Naive thymus-derived CD8-positive, alpha-beta T cell (primary cell): Measurements from ENCODE around the gene NKAIN4. TPM values are rescaled to one million over a fixed set of nuclear protein-coding genes. Genes with fewer than 3 reads are reported as not detected.

Experiments
- ATAC-seq, 2 donors: fragments of 150-1000 bp; cut with Tn5 transposase in 1 of 2; sonication (Bioruptor Pico), chemical (Tn5 transposase) in 1 of 2; 1 replicate in 1 of 2; 2 replicates in 1 of 2; pipeline ENCODE4 v1.10.0; 2021; ENCODE audit warnings: mild to moderate bottlenecking in 2 of 2, moderate library complexity in 2 of 2
- POLR2A ChIA-PET: fragments of 350-600 bp; sonication (Branson Sonifier 250); formaldehyde crosslinking; loops from one replicate; lab custom pipeline; 2021; ENCODE audit warnings: antibody characterized with exemption; lab: Charles Lee
- DNase-seq, 10 donors: peaks; one replicate each; pipeline versions ENCODE4 v3.0.0 to v3.0.0-alpha.2; 2020 to 2022
- H3K27ac Mint-ChIP-seq, 10 donors: one replicate each; pipeline ENCODE4 v1.8.0; 2020 to 2022; ENCODE audit warnings: mild to moderate bottlenecking in 10 of 10, mixed read lengths in 10 of 10, moderate library complexity in 4 of 10, inconsistent platforms in 1 of 10
- H3K27me3 Mint-ChIP-seq, 5 donors: one replicate each; pipeline ENCODE4 v1.8.0; 2021 to 2022; ENCODE audit warnings: mixed read lengths in 5 of 5
- H3K36me3 Mint-ChIP-seq, 3 donors: one replicate each; pipeline ENCODE4 v1.8.0; 2020 to 2022; ENCODE audit warnings: mixed read lengths in 3 of 3, mild to moderate bottlenecking in 2 of 3, inconsistent platforms in 1 of 3
- H3K4me1 Mint-ChIP-seq, 4 donors: one replicate each; pipeline ENCODE4 v1.8.0; 2021 to 2022; ENCODE audit warnings: mixed read lengths in 4 of 4
- H3K4me3 Mint-ChIP-seq, 10 donors: one replicate each; pipeline ENCODE4 v1.8.0; 2020 to 2022; ENCODE audit warnings: mild to moderate bottlenecking in 10 of 10, mixed read lengths in 10 of 10, moderate library complexity in 6 of 10, inconsistent platforms in 1 of 10
- H3K9me3 Mint-ChIP-seq, 9 donors: one replicate each; pipeline ENCODE4 v1.8.0; 2020 to 2022; ENCODE audit warnings: mixed read lengths in 9 of 9, mild to moderate bottlenecking in 3 of 9, inconsistent platforms in 1 of 9, moderate library complexity in 1 of 9
- polyA plus RNA-seq, 3 donors: library from polyadenylated mRNA; unstranded; fragments of 300-500 nt; fragmentation: Illumina TruSeq; gene quantifications; one replicate each; pipeline ENCODE4 v1.2.3, GENCODE V29; 2021
- total RNA-seq, 8 experiments: library from RNA in 2 of 8; stranded (reverse) in 2 of 8; gene quantifications; one replicate each; pipeline ENCODE4 v1.2.3 and lab custom pipeline; 2021 to 2026

The NKAIN4 gene
- total and polyA plus RNA-seq, 5 experiments from 2014 or later, result not detected

DNA sequence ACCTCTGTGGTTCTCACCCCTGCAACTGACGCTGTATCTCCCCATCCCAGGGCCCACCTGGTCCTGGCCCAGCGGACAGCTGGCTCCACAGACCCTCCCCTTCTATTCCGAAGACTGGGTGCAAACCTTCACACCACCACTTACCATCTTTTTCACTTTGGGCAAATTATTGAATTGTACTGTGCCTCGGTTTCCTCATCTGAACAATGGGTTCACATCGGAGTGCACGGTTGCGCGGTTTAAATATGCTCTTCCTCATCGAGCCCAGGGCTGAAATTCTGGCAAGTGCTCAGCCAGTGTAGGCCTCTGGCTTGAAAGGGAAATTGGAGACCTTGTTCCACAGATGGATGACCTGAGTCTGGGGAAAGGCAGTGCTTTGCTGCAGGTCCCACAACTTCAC lies 15.5 kb upstream of the NKAIN4 start:
- no peak for DNase-seq
- Mint-ChIP-seq H3K4me3 (peak overlapping the region in 4 of 10 donors; percentile 20 to 60 (median 36)), H3K27ac (peak overlapping the region in 1 of 10 donors; percentile 29), H3K36me3 (no peaks in the 10 kb centered on the region), H3K27me3 (peaks cover 0 to 13% (median 4%) of the 10 kb centered on the region in 5 donors), H3K4me1 (peaks cover 17 to 26% (median 20%) of the 10 kb centered on the region in 4 donors), H3K9me3 (no peaks in the 10 kb centered on the region)
- no peak for ATAC-seq
- POLR2A ChIA-PET, result no interaction called here

DNA sequence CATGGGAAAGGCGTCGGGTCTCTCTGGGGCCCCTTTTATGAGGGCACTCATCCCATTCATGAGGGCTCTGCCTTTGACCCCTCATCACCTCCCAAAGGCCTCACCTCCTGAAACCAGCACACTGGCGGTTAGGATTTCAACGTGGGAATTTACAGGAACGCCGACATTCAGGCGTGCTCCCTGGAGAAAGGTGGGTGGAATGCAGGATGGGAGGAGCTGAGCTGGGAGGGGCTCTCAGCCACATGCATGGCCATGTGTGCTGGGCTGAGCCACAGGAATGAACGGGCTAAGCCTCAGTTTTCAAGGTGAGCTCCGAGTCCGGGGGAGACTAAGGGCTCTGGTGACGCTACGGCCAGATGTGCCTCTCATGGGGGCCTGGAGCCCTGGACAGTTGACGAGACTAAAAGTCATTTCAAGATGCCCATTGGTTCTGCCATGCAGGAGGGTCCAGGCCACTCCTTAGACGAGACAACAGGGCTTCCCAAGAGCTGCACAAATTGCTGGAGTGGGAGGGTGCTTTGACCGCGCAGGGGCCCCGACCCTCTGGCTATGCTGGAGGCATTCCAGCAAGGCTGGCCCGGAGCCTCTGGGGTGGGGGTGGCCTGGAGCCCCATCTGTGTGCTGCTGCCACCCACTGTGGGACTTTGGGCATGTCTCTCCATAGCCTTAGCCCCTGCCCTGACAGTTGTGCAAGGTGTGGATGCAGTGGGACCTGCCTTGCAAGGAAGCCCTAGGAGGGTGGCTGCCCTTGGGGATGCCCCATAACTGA lies 14.6 kb upstream of the NKAIN4 start:
- Mint-ChIP-seq H3K27ac (no peak overlapping the region), H3K36me3 (no peaks in the 10 kb centered on the region), H3K27me3 (peaks cover 0 to 20% (median 6%) of the 10 kb centered on the region in 5 donors), H3K9me3 (no peaks in the 10 kb centered on the region), H3K4me1 (peaks cover 10 to 19% (median 15%) of the 10 kb centered on the region in 4 donors), H3K4me3 (no peak overlapping the region)
- DNase-seq (no peak), ATAC-seq (no peak)
- POLR2A ChIA-PET, result no interaction called here

DNA sequence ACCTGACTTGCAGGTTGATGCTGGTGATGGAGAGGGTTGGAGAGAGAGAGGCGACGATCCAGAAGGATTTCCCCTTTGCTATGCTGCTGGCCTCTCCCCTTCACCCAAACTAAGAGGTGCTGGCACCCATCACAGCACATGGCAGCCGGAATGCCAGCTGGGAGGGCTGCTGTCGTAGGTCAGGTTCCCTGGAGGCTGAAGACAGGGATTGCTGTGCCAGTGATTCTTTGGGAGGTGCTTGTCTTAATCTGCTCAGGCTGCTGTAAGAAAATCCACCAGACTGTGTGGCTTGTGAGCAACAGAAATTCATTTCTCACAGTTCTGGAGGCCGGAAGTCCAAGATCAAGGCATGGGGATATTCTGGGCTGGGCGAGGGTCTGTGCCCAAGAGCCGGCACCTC lies 14.0 kb upstream of the NKAIN4 start:
- no peaks in the 10 kb centered on the region for H3K9me3 Mint-ChIP-seq
- H3K4me1 Mint-ChIP-seq, result peaks cover 4 to 13% (median 10%) of the 10 kb centered on the region in 4 donors
- DNase-seq (no peak), ATAC-seq (no peak)
- no peak overlapping the region for H3K4me3 Mint-ChIP-seq
- H3K36me3 Mint-ChIP-seq, result no peaks in the 10 kb centered on the region
- H3K27me3 Mint-ChIP-seq, result peaks cover 0 to 20% (median 6%) of the 10 kb centered on the region in 5 donors
- POLR2A ChIA-PET, result no interaction called here
- H3K27ac Mint-ChIP-seq, result peak overlapping the region in 1 of 10 donors; percentile 51

DNA sequence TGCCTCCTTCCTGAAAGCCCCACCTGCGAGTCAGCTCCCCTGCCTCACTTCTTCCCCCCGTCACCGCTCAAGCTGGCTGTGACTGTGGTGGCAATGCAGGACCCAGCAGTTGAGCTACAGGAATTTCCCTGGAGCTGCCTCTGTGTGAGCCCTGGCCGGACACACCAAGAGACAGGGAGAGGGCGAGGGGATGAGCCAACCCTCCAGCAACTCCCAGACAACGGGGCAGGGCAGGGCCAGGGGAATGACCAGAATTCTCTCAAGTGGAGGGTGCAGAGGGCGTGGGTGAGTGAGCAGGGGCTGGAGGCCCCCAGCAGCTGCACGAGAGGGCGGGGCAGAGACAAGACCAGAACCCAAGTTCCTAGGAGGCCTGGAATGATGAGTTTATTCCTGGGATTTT lies 13.4 kb upstream of the NKAIN4 start:
- no peaks in the 10 kb centered on the region for H3K36me3 Mint-ChIP-seq
- ATAC-seq (no peak), DNase-seq (no peak)
- POLR2A ChIA-PET, result no interaction called here
- peaks cover 3 to 12% (median 9%) of the 10 kb centered on the region in 4 donors for H3K4me1 Mint-ChIP-seq
- peaks cover 0 to 23% (median 8%) of the 10 kb centered on the region in 5 donors for H3K27me3 Mint-ChIP-seq
- no peaks in the 10 kb centered on the region for H3K9me3 Mint-ChIP-seq
- peak overlapping the region in 1 of 10 donors; percentile 33 for H3K27ac Mint-ChIP-seq
- H3K4me3 Mint-ChIP-seq, result no peak overlapping the region

DNA sequence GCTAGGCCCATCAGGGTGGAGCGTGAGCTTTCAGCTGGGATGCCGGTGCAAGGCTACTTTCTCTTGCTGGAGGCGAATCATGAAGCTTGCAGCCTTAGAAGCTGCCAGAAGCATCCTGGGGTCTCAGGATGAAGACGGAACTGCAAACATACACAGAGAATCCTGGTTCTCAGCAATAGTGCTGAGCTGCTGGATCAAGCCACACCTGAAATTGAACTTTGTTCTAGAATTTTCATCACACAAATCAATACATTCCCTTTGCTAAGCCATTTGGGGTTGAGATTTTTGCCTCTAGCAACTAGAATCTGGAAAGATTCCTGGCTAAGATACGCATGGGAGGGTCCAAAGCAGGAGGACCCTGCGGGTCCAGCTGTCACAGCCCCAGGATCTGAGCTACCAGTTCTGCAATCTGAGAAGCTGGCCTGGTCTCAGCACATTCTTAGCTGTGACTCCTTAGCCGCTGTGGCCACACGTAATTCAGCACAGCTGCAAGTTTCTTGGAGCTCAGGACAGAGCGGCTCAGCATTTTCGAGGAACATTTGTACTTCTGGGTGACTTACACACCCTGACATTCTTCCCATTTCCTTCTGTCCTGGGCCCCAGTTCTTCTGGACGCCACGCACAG lies 11.7 kb upstream of the NKAIN4 start:
- H3K27ac Mint-ChIP-seq, result no peak overlapping the region
- ATAC-seq, result no peak
- no peak for DNase-seq
- no peaks in the 10 kb centered on the region for H3K9me3 Mint-ChIP-seq
- POLR2A ChIA-PET, result no interaction called here
- H3K36me3 Mint-ChIP-seq, result no peaks in the 10 kb centered on the region
- peaks cover 1 to 14% (median 10%) of the 10 kb centered on the region in 4 donors for H3K4me1 Mint-ChIP-seq
- no peak overlapping the region for H3K4me3 Mint-ChIP-seq
- peaks cover 0 to 23% (median 8%) of the 10 kb centered on the region in 5 donors for H3K27me3 Mint-ChIP-seq

DNA sequence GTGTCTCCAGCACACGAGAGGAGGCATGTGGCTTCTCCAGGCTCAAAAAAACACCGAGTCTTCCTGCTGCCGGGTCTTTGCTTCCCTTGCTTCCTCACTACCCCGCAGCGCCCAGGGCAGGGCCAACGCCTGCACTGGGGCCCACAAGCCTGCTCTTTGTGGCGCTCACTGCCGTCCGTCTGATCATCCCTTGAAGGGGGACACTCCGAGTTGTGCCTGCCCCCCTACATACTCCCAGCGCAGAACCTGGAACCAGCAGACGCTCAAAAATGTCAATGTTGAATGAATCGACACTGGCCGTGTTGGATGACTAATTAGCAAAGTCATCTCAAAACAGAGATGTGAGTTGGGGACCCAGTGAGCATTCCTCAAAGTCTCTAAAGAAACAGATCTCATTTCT lies 10.3 kb upstream of the NKAIN4 start:
- no peak overlapping the region for H3K27ac Mint-ChIP-seq
- no peaks in the 10 kb centered on the region for H3K9me3 Mint-ChIP-seq
- no peak overlapping the region for H3K4me3 Mint-ChIP-seq
- H3K36me3 Mint-ChIP-seq, result no peaks in the 10 kb centered on the region
- POLR2A ChIA-PET, result no interaction called here
- ATAC-seq (no peak), DNase-seq (no peak)
- peaks cover 0 to 23% (median 8%) of the 10 kb centered on the region in 5 donors for H3K27me3 Mint-ChIP-seq
- H3K4me1 Mint-ChIP-seq, result peaks cover 1 to 9% (median 8%) of the 10 kb centered on the region in 4 donors

DNA sequence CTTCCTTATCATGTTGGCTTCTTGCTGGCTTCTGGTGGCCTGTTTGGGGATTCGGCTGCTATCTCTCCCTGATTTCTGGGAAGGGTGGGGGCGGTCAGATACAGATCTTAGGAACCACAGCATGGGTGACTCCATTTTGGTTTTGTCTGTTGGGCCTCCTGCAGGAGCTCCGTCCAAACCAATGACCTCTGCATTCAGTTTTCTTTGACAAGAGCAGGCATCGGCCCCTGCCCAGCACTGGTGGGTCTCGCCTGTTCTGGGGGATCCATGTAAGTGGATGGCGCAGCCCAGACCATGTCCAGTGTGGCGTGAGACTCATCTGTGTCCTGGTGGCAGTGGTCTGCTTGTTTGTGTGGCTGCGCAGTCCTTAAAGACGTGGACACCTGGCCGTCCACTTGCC lies 9.7 kb upstream of the NKAIN4 start:
- POLR2A ChIA-PET, result no interaction called here
- H3K27me3 Mint-ChIP-seq, result peaks cover 0 to 25% (median 8%) of the 10 kb centered on the region in 5 donors
- DNase-seq (no peak), ATAC-seq (no peak)
- H3K36me3 Mint-ChIP-seq, result no peaks in the 10 kb centered on the region
- peak overlapping the region in 1 of 10 donors; percentile 8 for H3K27ac Mint-ChIP-seq
- no peak overlapping the region for H3K4me3 Mint-ChIP-seq
- peaks cover 1 to 9% (median 8%) of the 10 kb centered on the region in 4 donors for H3K4me1 Mint-ChIP-seq
- H3K9me3 Mint-ChIP-seq, result no peaks in the 10 kb centered on the region

DNA sequence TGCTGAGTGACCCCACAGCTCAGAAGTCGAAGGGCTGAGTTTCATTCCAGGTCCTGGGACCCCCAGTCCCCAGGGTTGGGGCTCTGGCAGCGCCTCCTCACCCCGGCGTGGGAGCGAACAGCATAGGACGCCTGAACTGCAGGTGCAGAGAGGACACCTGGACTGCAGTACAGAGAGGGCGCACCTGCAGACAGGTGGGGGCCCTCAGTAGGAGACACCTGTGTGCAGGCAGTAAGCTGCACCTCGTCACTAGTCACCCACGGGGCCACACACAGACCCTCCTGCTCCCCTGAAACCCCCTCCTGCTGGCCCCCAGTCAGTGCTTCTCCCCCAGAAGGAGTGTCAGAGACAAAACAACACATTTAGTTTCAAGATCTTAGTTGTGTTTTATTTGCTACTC lies 8.6 kb upstream of the NKAIN4 start:
- ATAC-seq (no peak), DNase-seq (no peak)
- Mint-ChIP-seq H3K4me1 (peaks cover 1 to 9% (median 8%) of the 10 kb centered on the region in 4 donors), H3K27ac (peak overlapping the region in 2 of 10 donors; percentile 47 to 86), H3K4me3 (peak overlapping the region in 1 of 10 donors; percentile 65), H3K9me3 (no peaks in the 10 kb centered on the region), H3K36me3 (no peaks in the 10 kb centered on the region), H3K27me3 (peaks cover 0 to 26% (median 8%) of the 10 kb centered on the region in 5 donors)
- POLR2A ChIA-PET, result no interaction called here

DNA sequence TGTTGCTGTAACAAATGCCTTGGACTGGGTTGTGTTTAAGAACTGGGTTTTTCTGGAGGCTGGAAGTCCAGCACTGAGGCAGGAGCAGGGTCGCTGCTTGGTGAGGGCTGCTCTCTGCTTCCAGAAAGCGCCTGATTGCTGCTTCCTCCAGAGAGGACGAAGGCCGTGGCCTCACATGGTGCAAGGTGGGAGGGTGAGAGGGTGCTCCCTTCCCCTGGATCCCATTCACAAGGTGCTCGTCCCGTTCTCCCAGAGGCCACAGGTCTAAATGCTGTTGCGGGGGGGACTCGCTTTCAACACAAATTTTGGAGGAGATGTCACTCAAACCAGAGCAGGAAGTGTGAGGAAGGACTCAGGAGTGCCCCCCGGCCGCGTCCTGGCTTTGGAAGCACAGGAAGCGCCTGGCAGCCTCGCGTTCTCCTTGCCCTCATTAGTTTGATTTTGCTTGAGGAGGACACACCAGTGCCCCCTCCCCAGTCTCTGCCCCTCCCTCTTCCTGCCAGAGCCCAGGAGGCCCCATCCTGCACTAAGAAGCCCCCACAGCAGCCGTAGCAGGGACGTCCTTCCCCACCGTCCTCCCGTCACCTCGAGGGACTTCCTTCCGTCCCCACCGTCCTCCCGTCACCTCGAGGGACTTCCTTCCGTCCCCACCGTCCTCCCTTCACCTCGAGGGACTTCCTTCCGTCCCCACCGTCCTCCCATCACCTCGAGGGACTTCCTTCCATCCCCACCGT lies 7.7 kb upstream of the NKAIN4 start:
- POLR2A ChIA-PET, result no interaction called here
- peaks cover 1 to 9% (median 8%) of the 10 kb centered on the region in 4 donors for H3K4me1 Mint-ChIP-seq
- H3K4me3 Mint-ChIP-seq, result peak overlapping the region in 2 of 10 donors; percentile 41 to 65
- no peaks in the 10 kb centered on the region for H3K9me3 Mint-ChIP-seq
- DNase-seq, result no peak
- no peak for ATAC-seq
- H3K27me3 Mint-ChIP-seq, result peaks cover 1 to 34% (median 9%) of the 10 kb centered on the region in 5 donors
- peak overlapping the region in 3 of 10 donors; percentile 50 to 86 (median 53) for H3K27ac Mint-ChIP-seq
- H3K36me3 Mint-ChIP-seq, result no peaks in the 10 kb centered on the region

DNA sequence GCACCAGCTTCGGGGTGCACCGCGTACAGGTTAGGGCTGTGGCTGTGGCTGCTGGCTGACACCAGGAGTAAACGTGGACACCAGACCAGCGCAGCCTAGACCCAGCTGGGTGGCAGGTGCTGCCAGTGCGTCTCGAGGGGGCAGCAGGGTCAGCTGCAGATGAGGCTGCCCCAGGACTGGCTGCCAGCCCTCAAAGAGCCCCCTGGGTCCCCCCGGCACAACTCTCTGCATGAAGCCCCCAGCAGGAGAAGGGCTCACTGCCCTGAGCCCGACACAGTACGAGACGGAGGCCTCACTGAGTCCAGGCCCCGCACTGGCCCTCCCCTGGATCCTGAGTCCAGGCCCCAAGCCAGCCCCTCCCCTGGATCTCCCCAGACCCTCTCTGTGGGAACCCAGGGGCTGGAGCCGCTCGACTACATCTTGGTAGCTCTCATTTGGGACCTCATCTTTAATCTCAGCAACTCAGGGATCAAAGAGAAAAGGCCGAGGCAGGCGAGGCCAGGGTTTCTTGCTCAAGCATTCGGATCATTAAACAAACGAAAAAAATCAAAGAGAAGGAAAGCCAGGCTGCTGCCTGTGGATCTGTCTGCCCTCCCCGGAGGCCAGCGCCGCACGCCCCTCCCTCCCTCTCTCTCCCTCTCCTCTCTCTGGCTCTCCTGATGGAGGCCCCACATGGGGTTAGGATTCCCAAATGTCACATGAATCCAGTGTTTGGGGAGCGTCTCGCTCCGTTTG lies 7.0 kb upstream of the NKAIN4 start:
- Mint-ChIP-seq H3K36me3 (no peaks in the 10 kb centered on the region), H3K4me1 (peaks cover 1 to 9% (median 8%) of the 10 kb centered on the region in 4 donors), H3K27ac (peak overlapping the region in 2 of 10 donors; percentile 53 to 86), H3K4me3 (no peak overlapping the region), H3K27me3 (peaks cover 6 to 42% (median 14%) of the 10 kb centered on the region in 5 donors), H3K9me3 (no peaks in the 10 kb centered on the region)
- POLR2A ChIA-PET, result no interaction called here
- DNase-seq, result no peak
- no peak for ATAC-seq

DNA sequence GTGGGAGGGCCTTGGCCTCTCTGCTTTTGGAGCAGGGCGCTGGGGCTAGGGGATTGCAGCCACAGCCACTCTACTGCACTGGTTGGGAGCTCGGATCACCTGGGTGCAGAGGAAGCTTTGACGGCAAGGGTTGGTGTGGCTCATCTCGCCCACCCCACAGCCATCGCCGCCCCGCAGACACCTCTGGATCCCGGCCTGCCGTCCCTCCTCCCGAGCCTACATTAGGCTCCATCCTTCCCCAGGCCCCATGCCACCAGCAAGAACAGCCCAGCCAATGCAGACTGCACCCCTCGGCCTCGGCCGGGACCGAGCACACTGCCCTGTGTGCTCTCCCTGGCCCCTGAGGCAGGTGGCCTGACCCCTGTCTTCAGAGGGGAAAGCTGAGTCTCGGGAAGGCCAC lies 6.3 kb upstream of the NKAIN4 start:
- Mint-ChIP-seq H3K4me3 (no peak overlapping the region), H3K9me3 (no peaks in the 10 kb centered on the region), H3K27me3 (peaks cover 7 to 49% (median 22%) of the 10 kb centered on the region in 5 donors), H3K27ac (no peak overlapping the region), H3K36me3 (no peaks in the 10 kb centered on the region), H3K4me1 (peaks cover 5 to 11% (median 8%) of the 10 kb centered on the region in 4 donors)
- ATAC-seq, result no peak
- POLR2A ChIA-PET, result no interaction called here
- no peak for DNase-seq
